OCI-LY1 (cell line): ENCODE results near the gene NECTIN1.

Experiments used
- CTCF ChIP-seq: fragments of 200-600 bp; sonication (generic), shearing (Covaris generic); IDR thresholded peaks from 2 replicates; pipeline ENCODE4 v1.5.1; 2017; ENCODE audit warnings: mild to moderate bottlenecking, antibody characterized with exemption, low read length, moderate library complexity, mixed read lengths
- EZH2 ChIP-seq: fragments of 200-600 bp; sonication (generic), shearing (Covaris generic); IDR thresholded peaks from 2 replicates; pipeline ENCODE4 v1.8.0; 2017; ENCODE audit warnings: borderline replicate concordance, mixed run types, mild to moderate bottlenecking, antibody characterized with exemption, low read length, moderate library complexity, mixed read lengths

GRCh38 chr11:119706029-119706428, 23.0 kb downstream of the NECTIN1 start:
- no peak for TF ChIP-seq CTCF
- TF ChIP-seq EZH2: no peak
